ENCODE measurements around the gene PLA2G4D.

PLA2G4D gene

DNA sequence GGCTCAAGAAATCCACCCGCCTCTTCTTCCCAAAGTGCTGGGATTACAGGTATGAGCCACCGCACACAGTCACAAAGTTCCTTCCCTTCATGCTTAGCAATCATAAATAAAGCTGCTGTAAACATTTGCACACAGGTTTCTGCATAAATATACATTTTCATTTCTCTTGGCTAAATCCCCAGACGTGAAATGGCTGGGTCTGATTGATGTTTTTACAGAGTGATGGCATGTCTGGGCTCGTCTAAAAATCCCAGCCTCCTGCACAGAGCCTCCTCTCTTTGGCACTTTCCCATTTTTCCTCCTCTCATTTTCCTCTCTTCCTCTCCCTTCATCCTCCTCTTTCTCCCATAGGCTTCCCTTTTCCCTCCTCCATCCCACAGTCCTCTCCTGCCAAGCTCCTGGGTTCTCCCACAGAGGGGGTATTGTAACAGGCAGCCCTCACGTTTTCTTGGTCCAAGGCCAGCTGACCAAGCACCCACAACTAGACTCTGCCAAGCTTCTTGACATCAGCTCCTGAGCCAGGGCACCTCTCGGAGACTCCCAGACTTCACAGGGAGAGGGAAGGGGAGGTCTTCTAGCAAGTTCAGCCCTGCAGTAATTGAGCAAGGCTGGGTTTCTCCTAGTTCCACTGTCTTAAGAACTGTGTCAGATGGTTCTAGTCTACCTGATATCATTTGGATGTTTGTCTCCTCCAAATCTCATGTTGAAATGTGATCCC lies 63.0 kb downstream of the PLA2G4D start:
- DNase-seq (ENCODE audit: low read depth in 3 of 3, low spot score in 1 of 3) = no peak

- DNase-seq (ENCODE audit: low read depth in 3 of 3, low spot score in 1 of 3) = no peak
Observed at GRCh38 chr15:42027521-42027920, 66.8 kb downstream of the PLA2G4D start.

- no peak for DNase-seq (ENCODE audit: low read depth in 3 of 3, low spot score in 1 of 3)
Observed at GRCh38 chr15:42024303-42024702, 70.1 kb downstream of the PLA2G4D start.

DNA sequence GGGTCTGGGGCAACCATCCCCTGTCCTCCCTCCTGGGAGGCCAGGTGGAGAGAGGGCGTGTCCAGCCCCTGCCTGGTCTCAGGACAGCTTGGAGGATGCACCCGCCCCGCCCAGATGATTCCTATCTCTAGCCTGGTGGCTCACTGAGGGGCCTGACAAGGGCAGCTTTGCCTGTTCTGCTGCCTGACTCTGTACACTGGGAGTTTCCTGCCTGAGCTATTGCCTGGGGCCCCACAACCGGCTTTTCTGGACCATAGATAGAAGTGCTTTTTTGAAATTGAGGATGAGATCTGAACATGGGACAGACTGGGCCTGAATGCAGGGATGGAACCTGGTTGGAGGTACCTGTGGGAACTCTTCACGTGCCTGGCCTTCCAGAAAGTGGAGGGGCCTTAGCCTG lies 72.8 kb downstream of the PLA2G4D start:
- DNase-seq (ENCODE audit: low read depth in 3 of 3, low spot score in 1 of 3) = no peak

DNA sequence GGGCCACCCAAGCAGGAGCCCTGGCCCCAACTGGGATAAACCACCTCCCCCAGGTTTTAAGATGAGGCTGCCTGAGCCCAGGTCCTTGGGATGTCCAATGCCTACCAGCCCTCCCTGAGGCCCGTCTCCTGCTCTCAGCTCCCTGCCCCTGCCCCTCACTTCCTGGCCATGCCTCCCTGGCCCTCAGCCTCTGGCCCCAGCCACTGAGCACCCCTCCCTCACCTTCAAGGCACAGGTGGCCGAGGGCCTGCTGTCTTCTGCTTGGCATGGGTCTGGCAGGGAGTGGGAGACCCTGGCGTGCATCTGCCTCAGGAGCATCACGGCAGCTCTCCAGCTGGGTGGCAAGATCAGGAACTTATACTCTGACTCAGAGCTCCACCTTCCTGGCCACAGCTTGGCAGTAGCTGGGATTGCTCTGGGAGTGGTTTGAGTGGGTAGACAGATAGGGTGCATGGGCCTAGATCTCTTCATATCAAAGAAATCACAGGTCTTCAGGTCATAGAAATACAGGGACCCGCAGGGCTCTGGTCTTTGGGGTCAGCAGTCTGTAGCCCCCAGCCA lies 73.6 kb downstream of the PLA2G4D start, which contains the start of gene PLA2G4E:
PLA2G4E (minus strand) TSS at position 330 of the 561 bp plus-strand sequence; CDS start at position 318, 12 bp downstream.
- no peak for DNase-seq (ENCODE audit: low read depth in 3 of 3, low spot score in 1 of 3)

GRCh38 chr15:42018306-42019224 lies 75.8 kb downstream of the PLA2G4D start:
- DNase-seq (ENCODE audit: low read depth in 3 of 3, low spot score in 1 of 3) = no peak
